ENCODE results near the gene CLK2.
"Not testable (repeated sequence)": the region's sequence is repeated elsewhere in the genome, so short reads cannot be mapped to it uniquely, and the experiment has no call there.

The CLK2 gene

GRCh38 chr1:155247667-155248553, 25.4 kb downstream of the CLK2 start:
- in situ Hi-C loops (cut with HindIII; ENCODE audit: low pct_ligation_motif_present, low sequenced_read_pairs) = no loop called here
- DNase-seq = no peak
- Histone ChIP-seq H3K27me3 (replicated peaks) (no peaks in the 10 kb centered on the region), H3K27ac (no peak overlapping the region), H3K4me3 (ENCODE audit: low read depth, low read length) (no peak overlapping the region), H3K36me3 (replicated peaks) (peaks cover 13% of the 10 kb centered on the region)
- no peak for TF ChIP-seq CTCF (IDR thresholded peaks at IDR 0.05; ENCODE audit: low read depth, low read length, missing control alignments)

GRCh38 chr1:155246796-155247195, 26.5 kb downstream of the CLK2 start:
- in situ Hi-C loops (cut with HindIII; ENCODE audit: low pct_ligation_motif_present, low sequenced_read_pairs); H3K27ac ChIP-seq; H3K27me3 ChIP-seq (replicated peaks); H3K4me3 ChIP-seq (ENCODE audit: low read depth, low read length); DNase-seq: not testable (repeated sequence)
- H3K36me3 ChIP-seq (replicated peaks) = peaks cover 13% of the 10 kb centered on the region

GRCh38 chr1:155245163-155245524, 28.2 kb downstream of the CLK2 start:
- TF ChIP-seq CTCF (IDR thresholded peaks at IDR 0.05; ENCODE audit: low read depth, low read length, missing control alignments) = no peak
- peak overlapping the region; percentile 78 for H3K27ac ChIP-seq
- H3K36me3 ChIP-seq (replicated peaks) = peaks cover 13% of the 10 kb centered on the region
- in situ Hi-C loops (cut with HindIII; ENCODE audit: low pct_ligation_motif_present, low sequenced_read_pairs) = no loop called here
- DNase-seq = peak; percentile 30
- no peaks in the 10 kb centered on the region for H3K27me3 ChIP-seq (replicated peaks)
- peak overlapping the region; percentile 69 for H3K4me3 ChIP-seq (ENCODE audit: low read depth, low read length)

GRCh38 chr1:155244368-155245162, 28.7 kb downstream of the CLK2 start:
- no peaks in the 10 kb centered on the region for H3K27me3 ChIP-seq (replicated peaks)
- peak overlapping the region; percentile 81 for H3K27ac ChIP-seq
- peaks cover 13% of the 10 kb centered on the region for H3K36me3 ChIP-seq (replicated peaks)
- TF ChIP-seq CTCF (IDR thresholded peaks at IDR 0.05; ENCODE audit: low read depth, low read length, missing control alignments) = peak; percentile 40
- peak; percentile 100 for DNase-seq
- in situ Hi-C loops (cut with HindIII; ENCODE audit: low pct_ligation_motif_present, low sequenced_read_pairs) = no loop called here
- peak overlapping the region; percentile 69 for H3K4me3 ChIP-seq (ENCODE audit: low read depth, low read length)

GRCh38 chr1:155242805-155243358, 30.4 kb downstream of the CLK2 start:
- H3K27me3 ChIP-seq (replicated peaks) = no peaks in the 10 kb centered on the region
- peak overlapping the region; percentile 69 for H3K4me3 ChIP-seq (ENCODE audit: low read depth, low read length)
- no peak overlapping the region for H3K27ac ChIP-seq
- no peak for DNase-seq
- in situ Hi-C loops (cut with HindIII; ENCODE audit: low pct_ligation_motif_present, low sequenced_read_pairs) = no loop called here
- no peak for TF ChIP-seq CTCF (IDR thresholded peaks at IDR 0.05; ENCODE audit: low read depth, low read length, missing control alignments)
- H3K36me3 ChIP-seq (replicated peaks) = peaks cover 10% of the 10 kb centered on the region

GRCh38 chr1:155241841-155242264, 31.5 kb downstream of the CLK2 start:
- Histone ChIP-seq H3K27ac (no peak overlapping the region), H3K36me3 (replicated peaks) (peaks cover 8% of the 10 kb centered on the region), H3K27me3 (replicated peaks) (no peaks in the 10 kb centered on the region), H3K4me3 (ENCODE audit: low read depth, low read length) (no peak overlapping the region)
- in situ Hi-C loops (cut with HindIII; ENCODE audit: low pct_ligation_motif_present, low sequenced_read_pairs) = no loop called here
- DNase-seq = no peak
- no peak for TF ChIP-seq CTCF (IDR thresholded peaks at IDR 0.05; ENCODE audit: low read depth, low read length, missing control alignments)
